ENCODE measurements around the gene RSRP1. TPM values are rescaled to one million over a fixed set of nuclear protein-coding genes. Genes with fewer than 3 reads are reported as not detected.

The RSRP1 gene
- total and polyA plus RNA-seq, 2 of the 4 experiments (the other 2 are of a cell fraction): 71.0 TPM

- Histone ChIP-seq H3K4me2 (ENCODE audit: low read depth, low read length) (no peak overlapping the region), H2BK20ac (ENCODE audit: low read depth, low read length) (no peak overlapping the region), H4K91ac (ENCODE audit: insufficient read depth, low read depth, low read length) (no peak overlapping the region), H4K20me1 (ENCODE audit: insufficient read depth, low read length) (no peaks in the 10 kb centered on the region), H4K8ac (ENCODE audit: low read depth in 2 of 2, low read length in 2 of 2) (no peak overlapping the region), H3K36me3 (ENCODE audit: control insufficient read depth, insufficient read depth, low read length) (no peaks in the 10 kb centered on the region), H2BK5ac (ENCODE audit: low read depth, low read length, poor library complexity, severe bottlenecking) (no peak overlapping the region), H3K79me1 (ENCODE audit: low read depth in 1 of 2, low read length in 2 of 2) (no peaks in the 10 kb centered on the region), H2AK5ac (ENCODE audit: low read depth, low read length) (no peak overlapping the region), H3K4ac (ENCODE audit: low read depth, low read length) (no peak overlapping the region), H3K56ac (ENCODE audit: extremely low read depth, insufficient read depth, low read length) (no peak overlapping the region), H2AFZ (replicated peaks; ENCODE audit: low read length, poor library complexity) (no peak overlapping the region), H3K4me3 (ENCODE audit: insufficient read depth, low read depth, low read length) (no peak overlapping the region), H2BK120ac (ENCODE audit: low read depth, low read length) (no peak overlapping the region), H3K9me3 (ENCODE audit: control insufficient read depth, insufficient read depth, low read length) (no peaks in the 10 kb centered on the region), H2BK15ac (ENCODE audit: low read depth, low read length) (no peak overlapping the region), H3K23ac (ENCODE audit: low read depth, low read length) (no peak overlapping the region), H3K27ac (ENCODE audit: insufficient read depth, low read length) (no peak overlapping the region), H3K14ac (replicated peaks; ENCODE audit: low read depth, low read length) (no peak overlapping the region), H4K5ac (ENCODE audit: low read depth, low read length) (no peak overlapping the region), H3K27me3 (ENCODE audit: control insufficient read depth, insufficient read depth, low read length) (peaks cover 67% of the 10 kb centered on the region), H3K9ac (ENCODE audit: low read depth, low read length) (no peak overlapping the region), H2AK9ac (replicated peaks; ENCODE audit: low read depth, low read length, poor library complexity) (peak overlapping the region; percentile 45), H3K9me1 (ENCODE audit: insufficient read depth, low read length) (no peaks in the 10 kb centered on the region), H3K18ac (ENCODE audit: low read depth, low read length) (no peak overlapping the region), H3K4me1 (ENCODE audit: control insufficient read depth, insufficient read depth, low read length) (no peaks in the 10 kb centered on the region; the same call in 1 of the 2 replicates)
- ChIA-PET CTCF (no interaction called here), POLR2A (ENCODE audit: unreplicated experiment) (no interaction called here)
- dilution Hi-C loops (cut with HindIII; ENCODE audit: low sequenced_read_pairs, unreplicated experiment): no loop called here
- ATAC-seq (ENCODE audit: low read depth): no peak
- BruUV-seq (replicated peaks): no TSS peak
- no peak for DNase-seq
- intact Hi-C loops (cut with micrococcal nuclease): no loop called here
- WGBS, 2 experiments (ENCODE audit: extremely low coverage in 2 of 2, insufficient read length in 1 of 2): 60% methylated on average over 2 of the region's 11 CpGs; no CpG with 5 or more reads in 1 of the 2 experiments
- no peak for TF ChIP-seq NFE2L2 (IDR thresholded peaks at IDR 0.05; ENCODE audit: low read depth, low read length)
- no peak for TF ChIP-seq RAD21 (IDR thresholded peaks at IDR 0.05; ENCODE audit: low read length)
- TF ChIP-seq ELK1 (IDR thresholded peaks at IDR 0.05; ENCODE audit: borderline replicate concordance, low read depth, low read length): no peak
- no peak for TF ChIP-seq RFX5 (IDR thresholded peaks at IDR 0.05; ENCODE audit: low read depth, low read length)
- no peak for TF ChIP-seq MAFK (IDR thresholded peaks at IDR 0.05; ENCODE audit: low read depth, low read length)
- TF ChIP-seq USF2 (IDR thresholded peaks at IDR 0.05; ENCODE audit: low read depth, low read length): no peak
- no peak for TF ChIP-seq POLR2A (IDR thresholded peaks at IDR 0.05; ENCODE audit: low read depth, low read length)
- TF ChIP-seq SMC3 (IDR thresholded peaks at IDR 0.05; ENCODE audit: low read depth, low read length): no peak
- TF ChIP-seq CEBPB (IDR thresholded peaks at IDR 0.05; ENCODE audit: low read depth, low read length): no peak
- no peak for TF ChIP-seq CHD1 (IDR thresholded peaks at IDR 0.05; ENCODE audit: low read depth, low read length)
- no peak for TF ChIP-seq MXI1 (IDR thresholded peaks at IDR 0.05; ENCODE audit: borderline replicate concordance, low read depth, low read length)
- TF ChIP-seq BHLHE40 (IDR thresholded peaks at IDR 0.05; ENCODE audit: low read depth, low read length): no peak
- TF ChIP-seq FOS (IDR thresholded peaks at IDR 0.05; ENCODE audit: low read depth, low read length): no peak
- in situ Hi-C loops (cut with MboI; ENCODE audit: low sequenced_read_pairs): no loop called here
These were observed 49.1 kb downstream of the RSRP1 start for GRCh38 chr1:25197982-25198662.
